ENCODE data around the gene SPIB. TPM values are rescaled to one million over a fixed set of nuclear protein-coding genes. Genes with fewer than 3 reads are reported as not detected.

SPIB gene
- total RNA-seq, 4 donors from 2014 or later = not detected

- no peaks in the 10 kb centered on the region for H3K9me3 ChIP-seq
- H3K4me3 ChIP-seq = no peak overlapping the region
- WGBS, 2 donors (ENCODE audit: low coverage in 1 of 2) = 38 to 42% methylated on average over 2 to 3 of the region's 3 CpGs
These were observed 1.4 kb downstream of the SPIB start for GRCh38 chr19:50420127-50420526.

GRCh38 chr19:50420808-50421207, 2.1 kb downstream of the SPIB start:
- Histone ChIP-seq H3K27me3 (peaks cover 84% of the 10 kb centered on the region), H3K27ac (no peak overlapping the region), H3K4me1 (peaks cover 0 to 12% (median 4%) of the 10 kb centered on the region in 3 donors), H3K36me3 (no peaks in the 10 kb centered on the region), H3K4me3 (no peak overlapping the region), H3K9me3 (no peaks in the 10 kb centered on the region)
- no peak for TF ChIP-seq EP300 (IDR thresholded peaks at IDR 0.05)
- TF ChIP-seq POLR2A (IDR thresholded peaks at IDR 0.05) = no peak
- TF ChIP-seq CTCF (IDR thresholded peaks at IDR 0.05) = no peak
- TF ChIP-seq POLR2AphosphoS5 (IDR thresholded peaks at IDR 0.05) = no peak
- 71 to 73% methylated on average over 3 of the region's 3 CpGs for WGBS, 2 donors (ENCODE audit: low coverage in 1 of 2)
- ATAC-seq = no peak

More at GRCh38 chr19:50420127-50420526, 1.4 kb downstream of the SPIB start:
- no peak for TF ChIP-seq POLR2A (IDR thresholded peaks at IDR 0.05)
- TF ChIP-seq EP300 (IDR thresholded peaks at IDR 0.05) = no peak
- TF ChIP-seq CTCF (IDR thresholded peaks at IDR 0.05) = no peak
- TF ChIP-seq POLR2AphosphoS5 (IDR thresholded peaks at IDR 0.05) = no peak
- ATAC-seq = no peak
- Histone ChIP-seq H3K27me3 (peaks cover 84% of the 10 kb centered on the region), H3K36me3 (no peaks in the 10 kb centered on the region), H3K4me1 (peaks cover 0 to 12% (median 4%) of the 10 kb centered on the region in 3 donors), H3K27ac (no peak overlapping the region)

GRCh38 chr19:50422397-50423278, 3.9 kb downstream of the SPIB start:
- WGBS, 2 donors (ENCODE audit: low coverage in 1 of 2) = 68 to 80% methylated on average over 3 to 6 of the region's 18 CpGs
- TF ChIP-seq POLR2AphosphoS5 (IDR thresholded peaks at IDR 0.05) (no peak), POLR2A (IDR thresholded peaks at IDR 0.05) (no peak), EP300 (IDR thresholded peaks at IDR 0.05) (no peak), CTCF (IDR thresholded peaks at IDR 0.05) (no peak)
- H3K27ac ChIP-seq = no peak overlapping the region
- no peak overlapping the region for H3K4me3 ChIP-seq
- ATAC-seq = no peak
- H3K9me3 ChIP-seq = no peaks in the 10 kb centered on the region
- peaks cover 74% of the 10 kb centered on the region for H3K27me3 ChIP-seq
- no peaks in the 10 kb centered on the region for H3K36me3 ChIP-seq
- H3K4me1 ChIP-seq = peaks cover 0 to 13% (median 4%) of the 10 kb centered on the region in 3 donors

- TF ChIP-seq POLR2A (IDR thresholded peaks at IDR 0.05) (no peak), POLR2AphosphoS5 (IDR thresholded peaks at IDR 0.05) (no peak), CTCF (IDR thresholded peaks at IDR 0.05) (no peak), EP300 (IDR thresholded peaks at IDR 0.05) (no peak)
- peaks cover 68% of the 10 kb centered on the region for H3K27me3 ChIP-seq
- WGBS, 2 donors (ENCODE audit: low coverage in 1 of 2) = 63 to 78% methylated on average over 2 to 7 of the region's 22 CpGs
These were observed 4.8 kb downstream of the SPIB start for GRCh38 chr19:50423279-50424113.

More at GRCh38 chr19:50423279-50424113, 4.8 kb downstream of the SPIB start:
- H3K27ac ChIP-seq = no peak overlapping the region
- no peak for ATAC-seq
- no peak overlapping the region for H3K4me3 ChIP-seq
- no peaks in the 10 kb centered on the region for H3K36me3 ChIP-seq
- H3K9me3 ChIP-seq = no peaks in the 10 kb centered on the region
- H3K4me1 ChIP-seq = peaks cover 0 to 17% (median 4%) of the 10 kb centered on the region in 3 donors

Data from gastroesophageal sphincter (tissue), 4 donors.